ENCODE results near the gene GALNT6.

GALNT6 gene

GRCh38 chr12:51374361-51374760 lies 16.8 kb downstream of the GALNT6 start:
- no peak overlapping the region for H3K27ac ChIP-seq
- TF ChIP-seq, protein P1, sequence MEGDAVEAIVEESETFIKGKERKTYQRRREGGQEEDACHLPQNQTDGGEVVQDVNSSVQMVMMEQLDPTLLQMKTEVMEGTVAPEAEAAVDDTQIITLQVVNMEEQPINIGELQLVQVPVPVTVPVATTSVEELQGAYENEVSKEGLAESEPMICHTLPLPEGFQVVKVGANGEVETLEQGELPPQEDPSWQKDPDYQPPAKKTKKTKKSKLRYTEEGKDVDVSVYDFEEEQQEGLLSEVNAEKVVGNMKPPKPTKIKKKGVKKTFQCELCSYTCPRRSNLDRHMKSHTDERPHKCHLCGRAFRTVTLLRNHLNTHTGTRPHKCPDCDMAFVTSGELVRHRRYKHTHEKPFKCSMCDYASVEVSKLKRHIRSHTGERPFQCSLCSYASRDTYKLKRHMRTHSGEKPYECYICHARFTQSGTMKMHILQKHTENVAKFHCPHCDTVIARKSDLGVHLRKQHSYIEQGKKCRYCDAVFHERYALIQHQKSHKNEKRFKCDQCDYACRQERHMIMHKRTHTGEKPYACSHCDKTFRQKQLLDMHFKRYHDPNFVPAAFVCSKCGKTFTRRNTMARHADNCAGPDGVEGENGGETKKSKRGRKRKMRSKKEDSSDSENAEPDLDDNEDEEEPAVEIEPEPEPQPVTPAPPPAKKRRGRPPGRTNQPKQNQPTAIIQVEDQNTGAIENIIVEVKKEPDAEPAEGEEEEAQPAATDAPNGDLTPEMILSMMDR (IDR thresholded peaks at IDR 0.05) = no peak
- TF ChIP-seq ZFX (IDR thresholded peaks at IDR 0.05; ENCODE audit: borderline replicate concordance) = no peak

DNA sequence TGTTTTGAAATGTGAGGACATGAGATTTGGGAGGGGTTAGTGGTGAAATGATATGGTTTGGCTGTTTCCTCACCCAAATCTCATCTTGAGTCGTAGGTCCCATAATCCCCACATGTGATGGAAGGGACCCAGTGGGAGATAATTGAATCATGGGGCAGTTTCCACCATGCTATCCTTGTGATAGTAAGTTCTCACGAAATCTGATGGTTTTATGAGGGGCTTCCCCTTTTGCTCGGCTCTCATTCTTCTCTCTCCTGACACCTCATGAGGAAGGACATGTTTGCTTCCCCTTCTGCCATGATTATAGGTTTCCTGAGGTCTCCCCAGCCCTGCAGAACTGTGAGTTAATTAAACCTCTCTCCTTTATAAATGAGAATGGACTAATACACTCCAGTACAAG lies 18.0 kb downstream of the GALNT6 start:
- TF ChIP-seq, protein P1 (IDR thresholded peaks at IDR 0.05) = no peak
- no peak for TF ChIP-seq ZFX (IDR thresholded peaks at IDR 0.05; ENCODE audit: borderline replicate concordance)

GRCh38 chr12:51372021-51372420 lies 19.2 kb downstream of the GALNT6 start:
- H3K27ac ChIP-seq = no peak overlapping the region
- TF ChIP-seq, protein P1 (IDR thresholded peaks at IDR 0.05) = no peak
- TF ChIP-seq ZFX (IDR thresholded peaks at IDR 0.05; ENCODE audit: borderline replicate concordance) = no peak

More for the DNA sequence above, 18.0 kb downstream of the GALNT6 start:
- H3K27ac ChIP-seq = no peak overlapping the region

DNA sequence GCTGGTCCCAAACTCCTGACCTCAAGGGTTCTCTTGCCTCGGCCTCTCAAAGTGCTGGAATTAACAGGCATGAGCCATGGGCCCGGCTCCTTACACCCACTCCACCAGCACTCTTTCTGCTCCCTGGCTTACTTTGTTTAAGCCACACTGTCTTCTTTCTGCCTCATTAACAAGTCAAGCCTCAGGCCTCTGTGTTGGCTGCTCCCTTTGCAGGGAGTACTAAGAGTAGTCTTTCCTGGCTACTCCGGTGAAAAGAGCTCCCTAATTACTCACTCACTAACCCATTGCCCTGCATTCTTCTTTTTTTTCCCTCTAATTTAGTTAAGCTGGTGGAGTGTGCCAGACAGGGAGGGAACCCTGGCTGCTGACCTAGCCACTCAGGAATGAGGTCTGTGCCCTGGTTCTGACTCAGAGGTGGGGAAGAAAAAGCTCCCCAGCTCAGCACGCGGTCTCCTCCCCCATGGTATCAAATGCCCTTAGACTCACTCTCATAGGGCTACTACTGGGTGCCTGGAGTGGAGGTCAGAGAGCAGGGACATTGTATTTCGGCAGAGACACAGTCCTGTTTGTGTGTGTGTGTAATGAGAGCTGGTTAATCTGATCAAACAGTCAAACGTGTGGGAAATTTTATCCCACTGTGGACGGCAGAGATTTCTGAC lies 19.8 kb downstream of the GALNT6 start:
- H3K27ac ChIP-seq = no peak overlapping the region
- TF ChIP-seq, protein P1 (IDR thresholded peaks at IDR 0.05) = no peak
- TF ChIP-seq ZFX (IDR thresholded peaks at IDR 0.05; ENCODE audit: borderline replicate concordance) = no peak

GRCh38 chr12:51370667-51371066 lies 20.5 kb downstream of the GALNT6 start:
- H3K27ac ChIP-seq = no peak overlapping the region
- TF ChIP-seq, protein P1 (IDR thresholded peaks at IDR 0.05) = no peak
- no peak for TF ChIP-seq ZFX (IDR thresholded peaks at IDR 0.05; ENCODE audit: borderline replicate concordance)

DNA sequence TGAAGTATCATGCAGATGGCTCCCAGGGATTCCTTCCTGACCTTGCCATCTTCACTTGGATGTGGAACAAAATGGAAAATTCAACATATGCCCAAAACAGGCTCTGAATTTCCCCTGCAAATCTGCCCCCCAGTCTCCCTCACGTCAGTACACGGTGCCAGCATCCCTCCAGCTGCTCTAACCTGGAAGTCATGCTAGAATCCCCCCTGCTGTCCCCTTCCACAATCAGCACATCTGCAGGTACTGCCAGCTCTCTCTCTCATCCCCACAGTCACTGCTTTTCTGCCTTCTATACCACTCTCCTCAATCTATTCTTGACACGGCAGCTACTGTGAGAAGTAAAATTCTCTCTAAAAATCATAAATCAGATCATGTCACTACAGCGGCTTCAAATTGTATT lies 21.6 kb downstream of the GALNT6 start:
- TF ChIP-seq, protein P1 (IDR thresholded peaks at IDR 0.05) = no peak
- TF ChIP-seq ZFX (IDR thresholded peaks at IDR 0.05; ENCODE audit: borderline replicate concordance) = no peak
- no peak overlapping the region for H3K27ac ChIP-seq

- TF ChIP-seq, protein P1 (IDR thresholded peaks at IDR 0.05) = no peak
- TF ChIP-seq ZFX (IDR thresholded peaks at IDR 0.05; ENCODE audit: borderline replicate concordance) = no peak
- H3K27ac ChIP-seq = no peak overlapping the region
Measured at GRCh38 chr12:51368640-51369517, 22.3 kb downstream of the GALNT6 start.
